Measurements from ENCODE around the gene SH3BGR. TPM values are rescaled to one million over a fixed set of nuclear protein-coding genes. Genes with fewer than 3 reads are reported as not detected.
"Not testable (repeated sequence)": the region's sequence is repeated elsewhere in the genome, so short reads cannot be mapped to it uniquely, and the experiment has no call there.

Gene SH3BGR
- total RNA-seq, 1 experiment from 2014 or later, result 1.0 TPM

GRCh38 chr21:39525129-39525528, 73.4 kb downstream of the SH3BGR start:
- Histone ChIP-seq H3K36me3 (no peaks in the 10 kb centered on the region), H3K9me3 (no peaks in the 10 kb centered on the region), H3K27me3 (peaks cover 10% of the 10 kb centered on the region; the same call in 1 of the 2 replicates), H3K4me3 (no peak overlapping the region)
- DNase-seq, result no peak

- H3K36me3 ChIP-seq, result no peaks in the 10 kb centered on the region
- no peaks in the 10 kb centered on the region for H3K9me3 ChIP-seq
- H3K4me3 ChIP-seq, result no peak overlapping the region
- no peak for DNase-seq
- peaks cover 9% of the 10 kb centered on the region; the same call in 1 of the 2 replicates for H3K27me3 ChIP-seq
Observed at GRCh38 chr21:39525601-39526000, 73.8 kb downstream of the SH3BGR start.

GRCh38 chr21:39527067-39527595, 75.4 kb downstream of the SH3BGR start:
- H3K4me3 ChIP-seq, result no peak overlapping the region
- H3K27me3 ChIP-seq, result 0 out of 2 replicates have a peak, but pooled peaks cover 2% of the 10 kb centered on the region
- no peak for DNase-seq
- no peaks in the 10 kb centered on the region for H3K36me3 ChIP-seq
- no peaks in the 10 kb centered on the region for H3K9me3 ChIP-seq

GRCh38 chr21:39527664-39528381, 76.1 kb downstream of the SH3BGR start:
- no peak for DNase-seq
- Histone ChIP-seq H3K36me3 (no peaks in the 10 kb centered on the region), H3K4me3 (no peak overlapping the region), H3K9me3 (no peaks in the 10 kb centered on the region), H3K27me3 (no peaks in the 10 kb centered on the region)

DNA sequence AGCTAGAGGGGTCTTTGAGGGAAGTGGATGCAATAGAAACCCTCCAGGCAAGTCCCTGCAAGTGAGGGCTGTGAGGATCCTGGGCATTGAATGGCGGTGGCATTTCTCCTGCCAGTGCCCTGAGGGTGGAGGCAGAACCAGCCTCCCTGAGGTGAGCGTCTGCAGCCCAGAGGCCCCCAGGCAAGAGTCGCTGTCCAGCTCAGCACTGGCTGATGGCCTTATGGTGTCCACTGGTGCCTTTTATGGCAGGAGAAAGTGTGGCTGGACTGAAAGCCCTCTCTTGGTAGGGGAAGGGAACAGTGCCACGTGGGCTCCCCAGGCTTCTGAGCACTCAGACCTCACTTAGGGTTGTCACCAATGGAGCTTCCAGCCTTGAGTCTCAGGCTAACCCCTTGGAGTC, 77.3 kb downstream of the SH3BGR start:
- no peak for DNase-seq
- no peaks in the 10 kb centered on the region for H3K36me3 ChIP-seq
- no peaks in the 10 kb centered on the region for H3K27me3 ChIP-seq
- no peak overlapping the region for H3K4me3 ChIP-seq
- no peaks in the 10 kb centered on the region for H3K9me3 ChIP-seq

DNA sequence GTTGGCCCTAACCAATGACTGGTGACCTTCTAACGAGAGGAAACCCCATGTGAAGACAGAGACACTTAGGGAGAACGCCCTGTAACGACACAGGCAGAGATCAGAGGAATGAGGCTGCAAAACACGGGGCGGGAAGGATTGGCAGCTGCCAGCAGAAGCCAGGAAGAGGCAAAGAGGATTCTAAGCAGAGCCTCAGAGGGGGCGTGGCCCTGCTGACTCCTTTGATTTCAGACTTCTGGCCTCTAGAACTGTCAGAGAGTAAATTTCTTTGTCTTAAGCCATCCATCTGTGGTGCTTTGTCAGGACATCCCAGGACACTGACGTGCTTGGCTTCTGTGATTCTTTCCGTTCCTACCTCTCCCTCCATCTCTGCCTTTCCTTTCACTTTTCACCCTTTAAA, 79.3 kb downstream of the SH3BGR start:
- H3K4me3 ChIP-seq, result no peak overlapping the region
- no peaks in the 10 kb centered on the region for H3K9me3 ChIP-seq
- H3K27me3 ChIP-seq, result no peaks in the 10 kb centered on the region
- H3K36me3 ChIP-seq, result no peaks in the 10 kb centered on the region
- DNase-seq, result peak; percentile 48

DNA sequence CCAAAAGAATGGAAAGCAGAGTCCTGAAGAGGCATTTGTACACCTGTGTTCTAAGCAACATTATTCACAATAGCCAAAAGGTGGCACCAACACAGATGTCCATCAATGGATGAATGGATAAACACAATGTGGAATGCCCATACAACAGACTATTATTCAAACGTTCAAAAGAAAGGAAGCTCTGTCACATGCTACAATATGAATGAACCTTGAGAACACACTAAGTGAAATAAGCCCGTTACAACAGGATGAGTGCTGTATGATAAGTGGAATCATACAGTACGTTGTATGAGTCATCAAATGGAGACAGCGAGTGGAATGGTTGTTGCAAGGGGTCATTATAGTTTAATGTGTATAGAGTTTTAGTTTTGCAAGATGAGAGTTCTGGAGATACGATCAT, 80.1 kb downstream of the SH3BGR start:
- Histone ChIP-seq H3K27me3 (no peaks in the 10 kb centered on the region), H3K36me3 (no peaks in the 10 kb centered on the region), H3K4me3 (no peak overlapping the region), H3K9me3 (no peaks in the 10 kb centered on the region)
- no peak for DNase-seq

GRCh38 chr21:39533545-39534380, 82.0 kb downstream of the SH3BGR start:
- Histone ChIP-seq H3K36me3 (no peaks in the 10 kb centered on the region), H3K27me3 (no peaks in the 10 kb centered on the region), H3K4me3 (no peak overlapping the region), H3K9me3 (no peaks in the 10 kb centered on the region)
- no peak for DNase-seq

DNA sequence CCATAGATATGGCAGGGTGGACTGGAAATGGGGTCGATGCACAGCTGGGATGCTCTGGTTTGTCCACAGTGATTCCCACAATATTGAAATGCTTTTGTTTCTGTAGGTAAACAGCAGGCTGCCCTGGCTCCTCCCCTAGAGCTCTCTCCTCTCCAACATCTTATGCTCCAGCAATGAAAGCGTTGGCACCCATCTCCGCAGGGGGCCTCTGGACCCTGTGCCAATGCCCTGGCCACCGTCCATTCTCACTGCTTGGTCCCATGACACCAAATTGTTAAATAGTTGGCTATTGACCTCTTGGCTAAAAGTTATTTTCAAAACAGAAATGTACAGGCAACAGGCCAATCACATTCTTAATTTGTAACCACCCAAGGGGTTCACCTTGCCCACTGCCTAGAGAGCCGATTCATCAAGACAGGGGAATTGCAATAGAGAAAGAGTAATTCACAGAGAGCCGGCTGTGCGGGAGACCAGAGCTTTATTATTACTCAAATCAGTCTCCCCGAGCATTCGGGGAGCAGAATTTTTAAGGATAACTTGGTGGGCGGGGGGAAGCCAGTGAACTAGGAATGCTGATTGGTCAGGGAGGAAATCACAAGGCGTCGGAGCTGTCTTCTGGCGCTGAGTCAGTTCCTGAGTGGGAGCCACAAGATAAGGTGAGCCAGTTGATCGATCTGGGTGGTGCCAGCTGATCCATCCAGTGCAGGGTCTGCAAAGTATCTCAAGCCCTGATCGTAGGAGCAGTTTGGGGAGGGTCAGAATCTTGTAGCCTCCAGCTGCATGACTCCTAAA, 84.1 kb downstream of the SH3BGR start:
- no peak for DNase-seq
- Histone ChIP-seq H3K36me3 (no peaks in the 10 kb centered on the region), H3K9me3 (no peaks in the 10 kb centered on the region), H3K4me3 (no peak overlapping the region), H3K27me3 (no peaks in the 10 kb centered on the region)

- H3K4me3 ChIP-seq, result no peak overlapping the region
- H3K9me3 ChIP-seq, result no peaks in the 10 kb centered on the region
- no peaks in the 10 kb centered on the region for H3K36me3 ChIP-seq
- no peaks in the 10 kb centered on the region for H3K27me3 ChIP-seq
- no peak for DNase-seq
Observed at GRCh38 chr21:39536835-39537234, 85.1 kb downstream of the SH3BGR start.

GRCh38 chr21:39537571-39537970, 85.8 kb downstream of the SH3BGR start:
- no peaks in the 10 kb centered on the region for H3K27me3 ChIP-seq
- H3K4me3 ChIP-seq, result no peak overlapping the region
- no peak for DNase-seq
- no peaks in the 10 kb centered on the region for H3K9me3 ChIP-seq
- no peaks in the 10 kb centered on the region for H3K36me3 ChIP-seq

- no peak for DNase-seq
- no peaks in the 10 kb centered on the region for H3K27me3 ChIP-seq
- H3K4me3 ChIP-seq, result no peak overlapping the region
- H3K36me3 ChIP-seq, result no peaks in the 10 kb centered on the region
- H3K9me3 ChIP-seq, result no peaks in the 10 kb centered on the region
Observed at GRCh38 chr21:39538453-39539042, 86.8 kb downstream of the SH3BGR start.

GRCh38 chr21:39540367-39540766, 88.6 kb downstream of the SH3BGR start:
- not testable (repeated sequence) for H3K36me3 ChIP-seq, DNase-seq, H3K27me3 ChIP-seq, H3K4me3 ChIP-seq, H3K9me3 ChIP-seq

DNA sequence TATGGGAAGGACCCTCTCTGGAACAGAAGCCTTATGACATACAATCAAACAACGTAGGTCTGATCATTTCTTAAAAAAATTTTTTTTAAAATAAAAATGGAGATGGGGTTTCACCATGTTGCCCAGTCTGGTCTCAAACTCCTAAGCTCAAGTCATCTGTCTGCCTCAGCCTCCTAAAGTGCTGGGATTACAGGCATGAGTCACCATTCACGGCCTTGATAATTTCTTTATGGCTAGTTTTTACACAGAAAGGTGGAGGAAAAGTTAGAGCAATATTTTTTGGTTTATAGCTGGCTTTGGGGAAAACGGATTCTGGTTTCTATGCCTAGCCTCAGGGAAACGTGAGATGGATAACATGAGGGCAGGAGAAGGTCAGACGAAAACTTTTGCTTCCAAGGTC, 91.0 kb downstream of the SH3BGR start:
- H3K9me3 ChIP-seq, result no peaks in the 10 kb centered on the region
- H3K27me3 ChIP-seq, result no peaks in the 10 kb centered on the region
- no peak for DNase-seq
- no peak overlapping the region for H3K4me3 ChIP-seq
- H3K36me3 ChIP-seq, result no peaks in the 10 kb centered on the region

DNA sequence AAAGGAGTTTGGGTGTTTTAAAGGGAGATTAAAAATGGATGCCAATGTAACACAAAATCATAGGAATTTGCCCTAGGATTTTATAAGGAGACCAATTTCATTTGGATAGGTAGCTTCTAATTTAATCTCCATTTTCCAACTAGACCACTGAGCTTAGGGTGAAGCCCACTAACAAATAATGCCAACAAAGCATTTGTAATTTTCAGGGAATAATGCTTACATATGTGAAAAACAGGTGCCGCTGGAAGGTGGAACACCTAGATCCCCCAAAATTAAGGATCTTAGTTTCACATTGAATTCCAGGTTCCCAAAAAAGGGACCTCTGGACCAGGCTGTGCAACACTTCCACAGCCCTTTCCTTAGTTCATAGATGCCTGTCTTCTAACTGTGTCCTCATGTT, 94.8 kb downstream of the SH3BGR start:
- Histone ChIP-seq H3K9me3 (no peaks in the 10 kb centered on the region), H3K36me3 (no peaks in the 10 kb centered on the region), H3K27me3 (no peaks in the 10 kb centered on the region), H3K4me3 (no peak overlapping the region)
- DNase-seq, result no peak

GRCh38 chr21:39552856-39553255, 101.1 kb downstream of the SH3BGR start:
- H3K4me3 ChIP-seq, result no peak overlapping the region
- DNase-seq, result no peak
- 0 out of 2 replicates have a peak, but pooled peaks cover 4% of the 10 kb centered on the region for H3K27me3 ChIP-seq
- no peaks in the 10 kb centered on the region for H3K36me3 ChIP-seq
- H3K9me3 ChIP-seq, result no peaks in the 10 kb centered on the region
